T follicular helper cell (primary cell): Measurements from ENCODE around the gene ARMC2.

Experiments
- DNase-seq: peaks from one replicate; pipeline ENCODE4 v3.0.0-alpha.2; 2020; ENCODE audit warnings: low read depth

Gene ARMC2

GRCh38 chr6:108988296-108988695 lies 140.1 kb downstream of the ARMC2 start:
- no peak for DNase-seq

GRCh38 chr6:108988765-108989164 lies 140.5 kb downstream of the ARMC2 start:
- DNase-seq = no peak

- DNase-seq = no peak
Observed at GRCh38 chr6:108989700-108990099, 141.5 kb downstream of the ARMC2 start.

- DNase-seq = no peak
Observed at GRCh38 chr6:108993876-108994275, 145.7 kb downstream of the ARMC2 start.

GRCh38 chr6:108995296-108995695 lies 147.1 kb downstream of the ARMC2 start:
- DNase-seq = no peak

GRCh38 chr6:108996208-108996607 lies 148.0 kb downstream of the ARMC2 start:
- DNase-seq = no peak

- DNase-seq = no peak
Observed at GRCh38 chr6:108998485-108998884, 150.3 kb downstream of the ARMC2 start.

GRCh38 chr6:108999428-108999827 lies 151.2 kb downstream of the ARMC2 start:
- no peak for DNase-seq

- DNase-seq = no peak
Observed at GRCh38 chr6:109000289-109000688, 152.1 kb downstream of the ARMC2 start.

- DNase-seq = no peak
Observed at GRCh38 chr6:109001291-109001894, 153.2 kb downstream of the ARMC2 start.

- DNase-seq = no peak
Observed at GRCh38 chr6:109002051-109002697, 154.0 kb downstream of the ARMC2 start.

- DNase-seq = no peak
Observed at GRCh38 chr6:109002882-109003281, 154.7 kb downstream of the ARMC2 start.

- no peak for DNase-seq
Observed at GRCh38 chr6:109006818-109007217, 158.6 kb downstream of the ARMC2 start.

- DNase-seq = no peak
Observed at GRCh38 chr6:109007521-109007920, 159.3 kb downstream of the ARMC2 start.

- no peak for DNase-seq
Observed at GRCh38 chr6:109008054-109008453, 159.8 kb downstream of the ARMC2 start.

GRCh38 chr6:109008537-109009235 lies 160.5 kb downstream of the ARMC2 start:
- peak; percentile 5 for DNase-seq

GRCh38 chr6:109009236-109009961 lies 161.2 kb downstream of the ARMC2 start:
- DNase-seq = peak; percentile 89

GRCh38 chr6:109009962-109010704 lies 161.9 kb downstream of the ARMC2 start:
- no peak for DNase-seq

GRCh38 chr6:109010705-109011102 lies 162.5 kb downstream of the ARMC2 start:
- DNase-seq = no peak

GRCh38 chr6:109013656-109014305 lies 165.6 kb downstream of the ARMC2 start:
- no peak for DNase-seq

- no peak for DNase-seq
Observed at GRCh38 chr6:109014606-109015005, 166.4 kb downstream of the ARMC2 start.
